Measurements from ENCODE around the gene PKDCC.
A peak's percentile ranks its signal among the peaks of the same experiment; 100 is the strongest.

PKDCC gene

DNA sequence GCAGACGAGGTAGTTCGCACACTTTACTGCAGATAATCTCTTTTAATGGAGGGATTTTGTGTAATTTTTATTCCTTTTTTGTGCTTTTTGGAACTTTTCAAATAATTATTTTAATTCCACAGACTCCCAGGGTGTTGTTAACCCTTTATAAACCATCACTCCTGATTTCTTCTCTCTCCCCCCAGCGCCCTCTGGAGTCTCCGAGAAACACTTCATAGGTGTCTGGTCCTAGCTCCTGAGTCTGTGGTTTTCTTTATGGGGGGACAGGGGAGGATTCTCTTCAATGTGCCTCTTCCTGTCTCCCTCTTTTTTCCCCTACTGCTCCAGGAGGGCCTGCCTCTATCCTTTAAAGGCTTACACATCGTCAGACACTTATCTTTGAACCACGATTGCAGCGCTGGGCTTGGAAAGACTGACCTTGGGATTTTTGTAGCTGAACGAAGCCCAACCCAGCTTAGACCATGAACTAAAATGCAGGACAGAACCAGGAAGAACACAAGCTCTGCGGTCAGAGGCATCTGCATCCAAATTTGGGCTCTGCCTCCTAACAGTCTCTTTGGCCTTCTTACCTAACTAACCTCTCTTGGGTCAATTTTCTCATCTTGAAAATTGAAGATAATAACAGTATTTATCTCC lies 7.1 kb upstream of the PKDCC start:
- Histone ChIP-seq H2BK120ac (ENCODE audit: low read depth, low read length) (no peak overlapping the region), H2BK5ac (ENCODE audit: low read length) (no peak overlapping the region), H3K4me3 (ENCODE audit: low read length in 2 of 2) (no peak overlapping the region), H3K9ac (ENCODE audit: low read depth, low read length, poor library complexity) (no peak overlapping the region), H3K23ac (ENCODE audit: low read depth, low read length, poor library complexity) (no peak overlapping the region), H3K27ac (replicated peaks; ENCODE audit: low read length) (no peak overlapping the region), H3K14ac (ENCODE audit: low read length) (no peak overlapping the region), H3K36me3 (replicated peaks in 1 of 2; ENCODE audit: control insufficient read depth in 2 of 2, insufficient read depth in 2 of 2, low read length in 2 of 2) (no peaks in the 10 kb centered on the region), H3K9me3 (replicated peaks in 1 of 2; ENCODE audit: control insufficient read depth in 2 of 2, insufficient read depth in 1 of 2, low read depth in 1 of 2, low read length in 2 of 2) (no peaks in the 10 kb centered on the region), H4K91ac (ENCODE audit: low read depth, low read length, poor library complexity) (no peak overlapping the region), H3K4me2 (ENCODE audit: insufficient read depth, low read length, poor library complexity, severe bottlenecking) (no peak overlapping the region), H4K8ac (ENCODE audit: low read depth, low read length) (no peak overlapping the region), H2AFZ (ENCODE audit: low read length) (no peak overlapping the region), H3K79me1 (ENCODE audit: low read depth, low read length) (no peaks in the 10 kb centered on the region), H2AK5ac (ENCODE audit: low read depth, low read length) (no peak overlapping the region), H2BK15ac (ENCODE audit: low read length) (no peak overlapping the region), H3K18ac (ENCODE audit: low read length) (no peak overlapping the region), H2BK12ac (ENCODE audit: low read length) (no peak overlapping the region), H3K27me3 (ENCODE audit: control insufficient read depth in 3 of 3, insufficient read depth in 3 of 3, low read depth in 1 of 3, low read length in 3 of 3) (no peaks in the 10 kb centered on the region), H3K4me1 (ENCODE audit: control insufficient read depth in 2 of 2, insufficient read depth in 1 of 2, low read depth in 1 of 2, low read length in 2 of 2) (peaks cover 9 to 17% of the 10 kb centered on the region in 2 donors), H3K4ac (ENCODE audit: low read length) (no peak overlapping the region)
- no peak for DNase-seq (ENCODE audit: low spot score)
- WGBS, 2 donors (ENCODE audit: extremely low coverage in 2 of 2, insufficient read length in 2 of 2, insufficient replicate concordance in 1 of 2) = no CpG with 5 or more reads among the region's 9 CpGs

DNA sequence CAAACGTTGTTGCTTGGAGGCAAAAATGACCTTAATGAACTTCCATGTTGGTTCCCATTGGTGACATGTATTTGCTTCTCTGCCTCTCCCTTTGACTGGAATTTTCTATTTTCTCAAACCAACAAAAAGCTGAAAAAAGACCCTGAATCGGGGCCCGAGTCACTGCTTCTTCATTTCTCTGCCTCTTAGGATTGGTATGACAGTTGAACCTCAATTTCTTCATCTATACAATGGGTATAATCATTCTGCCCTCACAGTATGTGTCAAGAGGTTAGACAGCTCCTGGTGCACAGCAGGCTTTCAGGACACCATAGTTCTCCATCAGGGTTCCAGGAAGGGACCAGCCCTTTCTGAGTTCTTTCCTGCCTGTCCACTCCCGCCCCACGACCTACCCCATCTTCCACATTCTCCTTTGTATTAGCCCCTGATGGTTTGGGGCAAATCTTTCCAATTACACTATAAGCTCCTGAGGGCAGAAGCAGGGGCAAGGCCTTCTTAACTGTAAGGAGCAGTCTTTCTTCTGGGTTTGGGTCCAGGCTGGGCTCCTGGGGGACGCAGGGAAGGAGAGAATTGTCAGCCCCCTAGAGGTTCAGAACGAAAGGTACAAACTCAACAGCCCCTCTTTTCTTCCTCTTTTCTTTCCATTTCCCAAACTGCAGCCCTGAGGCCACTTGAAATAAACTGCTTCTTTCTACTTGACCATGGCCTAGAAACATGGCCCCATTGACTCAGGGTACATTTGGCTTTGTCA lies 6.3 kb upstream of the PKDCC start:
- no peak for DNase-seq (ENCODE audit: low spot score)
- Histone ChIP-seq H3K9me3 (replicated peaks in 1 of 2; ENCODE audit: control insufficient read depth in 2 of 2, insufficient read depth in 1 of 2, low read depth in 1 of 2, low read length in 2 of 2) (no peaks in the 10 kb centered on the region), H2BK12ac (ENCODE audit: low read length) (no peak overlapping the region), H3K79me1 (ENCODE audit: low read depth, low read length) (no peaks in the 10 kb centered on the region), H4K8ac (ENCODE audit: low read depth, low read length) (no peak overlapping the region), H3K36me3 (replicated peaks in 1 of 2; ENCODE audit: control insufficient read depth in 2 of 2, insufficient read depth in 2 of 2, low read length in 2 of 2) (no peaks in the 10 kb centered on the region), H2AFZ (ENCODE audit: low read length) (no peak overlapping the region), H3K9ac (ENCODE audit: low read depth, low read length, poor library complexity) (no peak overlapping the region), H3K27ac (replicated peaks; ENCODE audit: low read length) (no peak overlapping the region), H2BK5ac (ENCODE audit: low read length) (no peak overlapping the region), H3K23ac (ENCODE audit: low read depth, low read length, poor library complexity) (no peak overlapping the region), H3K4me2 (ENCODE audit: insufficient read depth, low read length, poor library complexity, severe bottlenecking) (no peak overlapping the region), H3K4ac (ENCODE audit: low read length) (no peak overlapping the region), H3K18ac (ENCODE audit: low read length) (no peak overlapping the region), H2BK120ac (ENCODE audit: low read depth, low read length) (no peak overlapping the region), H2BK15ac (ENCODE audit: low read length) (peak overlapping the region; percentile 25), H2AK5ac (ENCODE audit: low read depth, low read length) (no peak overlapping the region), H3K14ac (ENCODE audit: low read length) (no peak overlapping the region), H4K91ac (ENCODE audit: low read depth, low read length, poor library complexity) (no peak overlapping the region), H3K27me3 (ENCODE audit: control insufficient read depth in 3 of 3, insufficient read depth in 3 of 3, low read depth in 1 of 3, low read length in 3 of 3) (no peaks in the 10 kb centered on the region), H3K4me1 (ENCODE audit: control insufficient read depth in 2 of 2, insufficient read depth in 1 of 2, low read depth in 1 of 2, low read length in 2 of 2) (peaks cover 17 to 23% of the 10 kb centered on the region in 2 donors), H3K4me3 (ENCODE audit: low read length in 2 of 2) (no peak overlapping the region)
- WGBS, 2 donors (ENCODE audit: extremely low coverage in 2 of 2, insufficient read length in 2 of 2, insufficient replicate concordance in 1 of 2) = no CpG with 5 or more reads among the region's 7 CpGs

DNA sequence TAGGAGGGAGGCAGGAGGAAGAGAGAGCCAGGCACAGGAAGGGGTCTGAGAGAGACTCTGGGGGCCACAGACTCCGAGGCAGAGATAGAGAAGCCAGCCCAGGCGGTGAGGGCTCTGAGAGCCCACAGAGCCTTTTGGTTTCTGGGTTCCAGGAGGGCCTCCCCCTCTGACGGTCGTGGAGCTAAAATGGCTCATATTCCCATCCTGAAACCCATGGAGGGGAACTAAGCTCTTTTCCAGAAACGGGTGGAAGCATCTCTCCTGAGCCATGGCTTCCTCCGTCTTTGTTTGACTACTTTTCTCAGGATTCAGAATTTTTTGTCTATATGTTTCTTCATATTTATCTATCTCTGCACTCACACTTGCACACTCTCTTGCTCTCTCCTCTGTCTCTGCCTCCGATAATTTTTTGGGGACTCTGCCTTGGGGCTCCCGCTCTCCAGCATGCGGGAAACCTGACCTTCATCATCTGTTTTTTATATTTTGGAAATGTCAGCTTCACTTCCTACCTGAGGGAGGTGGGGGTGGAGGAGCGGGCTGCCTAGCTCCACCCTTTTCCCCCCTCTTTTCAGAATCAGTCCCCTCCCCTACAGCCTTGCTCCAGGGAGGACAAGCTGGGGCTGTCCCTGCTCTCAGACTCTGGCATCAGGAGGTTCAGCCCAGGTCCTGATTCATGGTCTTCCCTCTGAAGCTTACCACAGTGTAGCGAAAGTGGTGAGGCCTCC lies 5.0 kb upstream of the PKDCC start:
- Histone ChIP-seq H3K9ac (ENCODE audit: low read depth, low read length, poor library complexity) (no peak overlapping the region), H3K18ac (ENCODE audit: low read length) (peak overlapping the region; percentile 50), H4K91ac (ENCODE audit: low read depth, low read length, poor library complexity) (no peak overlapping the region), H3K23ac (ENCODE audit: low read depth, low read length, poor library complexity) (no peak overlapping the region), H3K14ac (ENCODE audit: low read length) (no peak overlapping the region), H3K27me3 (ENCODE audit: control insufficient read depth in 3 of 3, insufficient read depth in 3 of 3, low read depth in 1 of 3, low read length in 3 of 3) (no peaks in the 10 kb centered on the region), H2BK120ac (ENCODE audit: low read depth, low read length) (no peak overlapping the region), H2AK5ac (ENCODE audit: low read depth, low read length) (no peak overlapping the region), H2BK5ac (ENCODE audit: low read length) (no peak overlapping the region), H3K4me1 (ENCODE audit: control insufficient read depth in 2 of 2, insufficient read depth in 1 of 2, low read depth in 1 of 2, low read length in 2 of 2) (peaks cover 23% of the 10 kb centered on the region in 2 donors), H4K8ac (ENCODE audit: low read depth, low read length) (no peak overlapping the region), H3K27ac (replicated peaks; ENCODE audit: low read length) (no peak overlapping the region), H3K9me3 (replicated peaks in 1 of 2; ENCODE audit: control insufficient read depth in 2 of 2, insufficient read depth in 1 of 2, low read depth in 1 of 2, low read length in 2 of 2) (no peaks in the 10 kb centered on the region), H3K36me3 (replicated peaks in 1 of 2; ENCODE audit: control insufficient read depth in 2 of 2, insufficient read depth in 2 of 2, low read length in 2 of 2) (no peaks in the 10 kb centered on the region), H3K4me2 (ENCODE audit: insufficient read depth, low read length, poor library complexity, severe bottlenecking) (no peak overlapping the region), H2BK15ac (ENCODE audit: low read length) (no peak overlapping the region), H3K4ac (ENCODE audit: low read length) (no peak overlapping the region), H3K4me3 (ENCODE audit: low read length in 2 of 2) (no peak overlapping the region), H2AFZ (ENCODE audit: low read length) (peak overlapping the region; percentile 51), H3K79me1 (ENCODE audit: low read depth, low read length) (no peaks in the 10 kb centered on the region), H2BK12ac (ENCODE audit: low read length) (no peak overlapping the region)
- no CpG with 5 or more reads among the region's 11 CpGs for WGBS, 2 donors (ENCODE audit: extremely low coverage in 2 of 2, insufficient read length in 2 of 2, insufficient replicate concordance in 1 of 2)
- DNase-seq (ENCODE audit: low spot score) = no peak

DNA sequence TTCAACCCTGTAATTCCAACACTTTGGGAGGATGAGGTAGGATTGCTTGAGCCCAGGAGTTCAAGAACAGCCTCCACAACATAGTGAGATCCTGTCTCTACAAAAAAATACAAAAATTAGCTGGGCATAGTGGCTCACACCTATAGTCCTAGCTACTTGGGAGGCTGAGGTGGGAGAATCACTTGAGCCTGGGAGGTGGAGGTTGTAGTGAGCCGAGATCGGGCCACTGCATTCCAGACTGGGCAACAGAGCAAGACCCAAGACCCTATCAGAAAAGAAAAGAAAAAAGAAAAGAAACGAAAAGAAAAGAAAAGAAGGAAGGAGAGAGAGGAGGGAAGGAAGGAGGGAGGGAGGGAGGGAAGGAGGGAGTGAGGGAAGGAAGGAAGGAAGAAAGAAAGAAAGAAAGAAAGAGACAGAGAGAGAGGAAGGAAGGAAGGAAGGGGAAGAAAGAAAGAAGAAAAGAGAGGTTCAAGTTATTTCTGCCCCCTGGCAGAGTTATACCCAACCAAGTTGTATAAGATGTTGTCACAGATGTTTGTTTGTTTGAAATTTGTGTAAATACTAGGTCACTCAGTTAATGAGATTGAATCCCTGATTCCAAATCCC lies 3.9 kb upstream of the PKDCC start:
- no peak overlapping the region for H3K4ac ChIP-seq (ENCODE audit: low read length)
- no peak overlapping the region for H2BK120ac ChIP-seq (ENCODE audit: low read depth, low read length)
- no peak for DNase-seq (ENCODE audit: low spot score)
- no peaks in the 10 kb centered on the region for H3K9me3 ChIP-seq (replicated peaks in 1 of 2; ENCODE audit: control insufficient read depth in 2 of 2, insufficient read depth in 1 of 2, low read depth in 1 of 2, low read length in 2 of 2)
- no peaks in the 10 kb centered on the region for H3K79me1 ChIP-seq (ENCODE audit: low read depth, low read length)
- no peak overlapping the region for H3K4me2 ChIP-seq (ENCODE audit: insufficient read depth, low read length, poor library complexity, severe bottlenecking)
- no peak overlapping the region for H2BK5ac ChIP-seq (ENCODE audit: low read length)
- H3K27me3 ChIP-seq (ENCODE audit: control insufficient read depth in 3 of 3, insufficient read depth in 3 of 3, low read depth in 1 of 3, low read length in 3 of 3) = no peaks in the 10 kb centered on the region
- no peaks in the 10 kb centered on the region for H3K36me3 ChIP-seq (replicated peaks in 1 of 2; ENCODE audit: control insufficient read depth in 2 of 2, insufficient read depth in 2 of 2, low read length in 2 of 2)
- no peak overlapping the region for H3K27ac ChIP-seq (replicated peaks; ENCODE audit: low read length)
- H3K4me1 ChIP-seq (ENCODE audit: control insufficient read depth in 2 of 2, insufficient read depth in 1 of 2, low read depth in 1 of 2, low read length in 2 of 2) = peaks cover 23 to 27% of the 10 kb centered on the region in 2 donors
- H3K18ac ChIP-seq (ENCODE audit: low read length) = no peak overlapping the region
- H2BK15ac ChIP-seq (ENCODE audit: low read length) = no peak overlapping the region
- H4K8ac ChIP-seq (ENCODE audit: low read depth, low read length) = no peak overlapping the region
- H3K4me3 ChIP-seq (ENCODE audit: low read length in 2 of 2) = no peak overlapping the region
- no peak overlapping the region for H3K9ac ChIP-seq (ENCODE audit: low read depth, low read length, poor library complexity)
- H2AFZ ChIP-seq (ENCODE audit: low read length) = no peak overlapping the region
- no peak overlapping the region for H2BK12ac ChIP-seq (ENCODE audit: low read length)
- H4K91ac ChIP-seq (ENCODE audit: low read depth, low read length, poor library complexity) = no peak overlapping the region
- no peak overlapping the region for H3K23ac ChIP-seq (ENCODE audit: low read depth, low read length, poor library complexity)
- WGBS, 2 donors (ENCODE audit: extremely low coverage in 2 of 2, insufficient read length in 2 of 2, insufficient replicate concordance in 1 of 2) = no CpG with 5 or more reads among the region's 3 CpGs
- H2AK5ac ChIP-seq (ENCODE audit: low read depth, low read length) = no peak overlapping the region
- H3K14ac ChIP-seq (ENCODE audit: low read length) = no peak overlapping the region

Data from neuronal stem cell (in vitro differentiated cells).